HepG2 (cell line): ENCODE measurements around the gene RPS27A. TPM values are rescaled to one million over a fixed set of nuclear protein-coding genes. Genes with fewer than 3 reads are reported as not detected.

Source experiments
- ATAC-seq: fragments of 200-7000 bp; cut with Tn5 transposase; 3 replicates; pipeline ENCODE4 v1.9.1; 2020; ENCODE audit warnings: mild to moderate bottlenecking, moderate library complexity
- BruUV-seq: library from RNA; stranded (reverse); fragments of 400-500 nt; replicated peaks from 2 replicates; lab custom pipeline; 2021; lab: Mats Ljungman, UMichigan
- CTCF ChIA-PET: fragments of 300-600 bp; formaldehyde crosslinking; extraction: SDS; loops from one replicate; lab custom pipeline; 2021; ENCODE audit warnings: low total read pairs, inconsistent platforms, low intra/inter-chr PET ratio; lab: Yijun Ruan, JAX
- POLR2A ChIA-PET: fragments of 350-600 bp; sonication (Branson Sonifier 250); formaldehyde crosslinking; loops from one replicate; lab custom pipeline; 2020; ENCODE audit warnings: antibody characterized with exemption, inconsistent platforms; lab: Yijun Ruan, JAX
- DNase-seq: peaks from one replicate; pipeline ENCODE4 v3.0.0-alpha.2; 2015; ENCODE audit warnings: low spot score
- FAIRE-seq: peaks from 3 replicates; lab custom pipeline; 2011; peaks lifted over from hg19 to GRCh38; lab: Jason Lieb, UNC
- H2AFZ ChIP-seq: one replicate; pipeline ENCODE4 v1.6.1; 2011; ENCODE audit warnings: low read length, inconsistent platforms
- H3K27ac ChIP-seq: fragments of 300-600 bp; 3 replicates; pipeline ENCODE4 v1.8.0; 2011; ENCODE audit warnings: mixed run types, mild to moderate bottlenecking, mixed read lengths, low read length, inconsistent platforms; ENCODE audit not compliant: insufficient read depth; ENCODE audit errors: extremely low read length
- H3K27me3 ChIP-seq, 2 experiments: fragments of 200-600 bp in 1 of 2; 2 replicates in 1 of 2; 3 replicates in 1 of 2; pipeline versions ENCODE4 v1.6.0 to v1.8.0; 2011; ENCODE audit warnings: low read length in 2 of 2, mild to moderate bottlenecking in 2 of 2, moderate library complexity in 2 of 2, inconsistent platforms in 1 of 2; ENCODE audit not compliant: insufficient read depth in 2 of 2, control insufficient read depth in 1 of 2
- H3K36me3 ChIP-seq, 2 experiments: fragments of 200-600 bp in 1 of 2; replicated peaks in 1 of 2; 2 replicates in 1 of 2; 3 replicates in 1 of 2; pipeline versions ENCODE4 v1.5.1 to v1.8.0; 2011; ENCODE audit warnings: low read length in 2 of 2, inconsistent platforms in 1 of 2; ENCODE audit not compliant: insufficient read depth in 2 of 2, control insufficient read depth in 1 of 2
- H3K4me1 ChIP-seq: 2 replicates; pipeline ENCODE4 v1.5.1; 2012; ENCODE audit warnings: low read length, inconsistent platforms; ENCODE audit not compliant: insufficient read depth
- H3K4me2 ChIP-seq: 2 replicates; pipeline ENCODE4 v1.6.0; 2011; ENCODE audit warnings: low read depth, low read length, inconsistent platforms
- H3K4me3 ChIP-seq, 3 experiments: fragments of 200-600 bp in 1 of 3; sonication (generic), shearing (Covaris generic) in 1 of 3; replicated peaks in 1 of 3; 2 replicates each; pipeline ENCODE4 v1.5.1; 2011 to 2016; ENCODE audit warnings: low read length in 3 of 3, inconsistent platforms in 2 of 3, low read depth in 2 of 3, mild to moderate bottlenecking in 2 of 3, control low read depth in 1 of 3, mixed read lengths in 1 of 3; ENCODE audit not compliant: insufficient read depth in 1 of 3
- H3K79me2 ChIP-seq: one replicate; pipeline ENCODE4 v1.6.1; 2011; ENCODE audit warnings: low read length, inconsistent platforms; ENCODE audit not compliant: insufficient read depth
- H3K9ac ChIP-seq: 2 replicates; pipeline ENCODE4 v1.6.0; 2011; ENCODE audit warnings: mild to moderate bottlenecking, low read depth, low read length, inconsistent platforms; ENCODE audit not compliant: insufficient read depth
- H3K9me3 ChIP-seq: 2 replicates; pipeline ENCODE4 v1.5.1; 2012; ENCODE audit warnings: mild to moderate bottlenecking, low read length
- H4K20me1 ChIP-seq: 2 replicates; pipeline ENCODE4 v1.6.0; 2011; ENCODE audit warnings: inconsistent platforms, mild to moderate bottlenecking, low read length, moderate library complexity; ENCODE audit not compliant: insufficient read depth
- AHR ChIP-seq: IDR thresholded peaks from 2 replicates; pipeline ENCODE4 v1.6.1; 2018; ENCODE audit warnings: missing genetic modification reagents, missing compliant biosample characterization
- AKAP8 ChIP-seq: sonication (generic); formaldehyde crosslinking; IDR thresholded peaks from 2 replicates; pipeline ENCODE4 v1.5.1; 2020; ENCODE audit warnings: mild to moderate bottlenecking, missing genetic modification reagents
- ATF3 ChIP-seq: sonication (generic); formaldehyde crosslinking; IDR thresholded peaks from 2 replicates; pipeline ENCODE4 v1.4.0; 2020; ENCODE audit warnings: missing genetic modification reagents
- BCL6 ChIP-seq: IDR thresholded peaks from 2 replicates; pipeline ENCODE4 v1.6.1; 2016; ENCODE audit warnings: missing genetic modification reagents, missing compliant biosample characterization
- DNMT1 ChIP-seq: sonication (generic); formaldehyde crosslinking; IDR thresholded peaks from 2 replicates; pipeline ENCODE4 v1.5.1; 2020; ENCODE audit warnings: mild to moderate bottlenecking, missing genetic modification reagents
- ETV5 ChIP-seq: IDR thresholded peaks from 2 replicates; pipeline ENCODE4 v1.6.1; 2018; ENCODE audit warnings: missing biosample characterization, missing genetic modification reagents, inconsistent platforms, borderline replicate concordance
- KLF12 ChIP-seq: sonication (generic); formaldehyde crosslinking; IDR thresholded peaks from 2 replicates; pipeline ENCODE4 v1.4.0; 2020; ENCODE audit warnings: missing genetic modification reagents, borderline replicate concordance
- MAFF ChIP-seq: IDR thresholded peaks from 2 replicates; pipeline ENCODE4 v1.6.1; 2011; ENCODE audit warnings: low read depth, low read length, improper control_type of control experiment
- MYNN ChIP-seq: sonication (generic); formaldehyde crosslinking; IDR thresholded peaks from 2 replicates; pipeline ENCODE4 v1.4.0; 2020; ENCODE audit warnings: mild to moderate bottlenecking, low read depth, missing genetic modification reagents
- REST ChIP-seq, 2 experiments: IDR thresholded peaks; 2 replicates each; pipeline ENCODE4 v1.6.1; 2011 to 2012; ENCODE audit warnings: low read length in 2 of 2, borderline replicate concordance in 1 of 2, low read depth in 1 of 2, mild to moderate bottlenecking in 1 of 2, moderate library complexity in 1 of 2
- TBX3 ChIP-seq: fragments of 450-650 bp; IDR thresholded peaks from 2 replicates; pipeline ENCODE4 v1.6.1; 2017; ENCODE audit warnings: antibody characterized with exemption, mild to moderate bottlenecking, inconsistent platforms, borderline replicate concordance
- ZNF124 ChIP-seq: sonication (generic); formaldehyde crosslinking; IDR thresholded peaks from 2 replicates; pipeline ENCODE4 v1.4.0; 2020; ENCODE audit warnings: missing genetic modification reagents
- ZNF362 ChIP-seq: sonication (generic); formaldehyde crosslinking; IDR thresholded peaks from 2 replicates; pipeline ENCODE4 v1.4.0; 2020; ENCODE audit warnings: missing genetic modification reagents, mild to moderate bottlenecking, borderline replicate concordance
- ZNF441 ChIP-seq: sonication (generic); formaldehyde crosslinking; IDR thresholded peaks from 2 replicates; pipeline ENCODE4 v1.7.0; 2021; ENCODE audit warnings: missing genetic modification reagents, borderline replicate concordance
- WGBS: methylation state at CpG from one replicate; pipeline ENCODE4 v1.1.6; 2017; ENCODE audit warnings: low lambda C conversion rate; 5-methylcytosine and 5-hydroxymethylcytosine counted together
- in situ Hi-C: cut with HindIII; loops from 2 replicates; pipeline ENCODE4 v1.10.0; 2017; ENCODE audit warnings: low pct_unique_long_range_greater_than_20kb; ENCODE audit not compliant: extremely low pct_ligation_motif_present
- intact Hi-C: fragments of 100-400 bp; cut with micrococcal nuclease; formaldehyde crosslinking; loops from one replicate; pipeline ENCODE4 v1.10.0; 2022; ENCODE audit not compliant: unreplicated experiment
- polyA plus RNA-seq, 8 experiments: library from polyadenylated mRNA; depleted of rRNA in 3 of 8; stranded (reverse) in 7 of 8; unstranded in 1 of 8; fragments of >200 nt; fragmentation: Illumina TruSeq in 4 of 8; extraction: Trizol in 4 of 8; gene quantifications; 2 replicates each; pipeline versions ENCODE4 v1.2.1 to v1.2.3, GENCODE V29; 2011 to 2016; ENCODE audit warnings: low read depth in 4 of 8, missing spikeins in 1 of 8, mixed read lengths in 1 of 8; ENCODE audit not compliant: insufficient read depth in 1 of 8
- total RNA-seq, 5 experiments: library from RNA; depleted of rRNA; stranded (reverse); fragments of >200 nt; fragmentation: Illumina TruSeq; extraction: Trizol; gene quantifications; 2 replicates each; pipeline ENCODE4 v1.2.3, GENCODE V29; 2016; ENCODE audit warnings: low read depth in 1 of 5

The RPS27A gene
- total and polyA plus RNA-seq, 2 of the 13 experiments (the other 11 are each of a cell fraction or from before 2014, with no cell fraction given), result 2,779 to 3,269 TPM

GRCh38 chr2:55200416-55200815, 32.1 kb upstream of the RPS27A start:
- no TSS peak for BruUV-seq
- no peak overlapping the region for H3K27ac ChIP-seq
- no peak overlapping the region for H2AFZ ChIP-seq
- in situ Hi-C loops, result no loop called here
- H3K9me3 ChIP-seq, result peaks cover 10% of the 10 kb centered on the region; the same call in 1 of the 2 replicates
- H3K9ac ChIP-seq, result no peak overlapping the region
- H3K4me3 ChIP-seq, result no peak overlapping the region
- H4K20me1 ChIP-seq, result no peaks in the 10 kb centered on the region
- ATAC-seq, result no peak
- H3K4me1 ChIP-seq, result no peaks in the 10 kb centered on the region
- H3K36me3 ChIP-seq, result peaks cover 7 to 11% of the 10 kb centered on the region in 2 experiments; a peak in 3 of 5 replicates
- no peak for DNase-seq
- FAIRE-seq, result no peak
- no peaks in the 10 kb centered on the region for H3K27me3 ChIP-seq
- POLR2A ChIA-PET, result no interaction called here
- H3K79me2 ChIP-seq, result no peaks in the 10 kb centered on the region
- intact Hi-C loops, result no loop called here
- H3K4me2 ChIP-seq, result no peak overlapping the region
- CTCF ChIA-PET, result no interaction called here
- 95% methylated on average over 1 of the region's 1 CpG for WGBS
- TF ChIP-seq REST (IDR thresholded peaks at IDR 0.05; ENCODE audit: borderline replicate concordance in 1 of 2, low read depth in 1 of 2, low read length in 2 of 2) (peak in 1 of 2 experiments; percentile 60; a peak in 1 of 4 replicates), ETV5 (CRISPR knock-in tag) (no peak), KLF12 (CRISPR knock-in tag) (no peak)

GRCh38 chr2:55204536-55204935, 28.0 kb upstream of the RPS27A start:
- H3K79me2 ChIP-seq, result no peaks in the 10 kb centered on the region
- BruUV-seq, result no TSS peak
- H3K4me2 ChIP-seq, result no peak overlapping the region
- H3K9me3 ChIP-seq, result peaks cover 10% of the 10 kb centered on the region; the same call in 1 of the 2 replicates
- peaks cover 0 to 5% of the 10 kb centered on the region in 2 experiments; a peak in 2 of 5 replicates for H3K36me3 ChIP-seq
- no peaks in the 10 kb centered on the region for H4K20me1 ChIP-seq
- intact Hi-C loops, result no loop called here
- CTCF ChIA-PET, result no interaction called here
- POLR2A ChIA-PET, result no interaction called here
- no peak overlapping the region for H3K27ac ChIP-seq
- H3K4me1 ChIP-seq, result no peaks in the 10 kb centered on the region
- FAIRE-seq, result no peak
- no peak overlapping the region for H3K9ac ChIP-seq
- in situ Hi-C loops, result no loop called here
- H2AFZ ChIP-seq, result no peak overlapping the region
- no peak for ATAC-seq
- WGBS, result 98% methylated on average over 3 of the region's 3 CpGs
- no peaks in the 10 kb centered on the region for H3K27me3 ChIP-seq
- no peak for DNase-seq
- no peak overlapping the region for H3K4me3 ChIP-seq
- TF ChIP-seq ZNF441 (CRISPR knock-in tag), result no peak
- no peak for TF ChIP-seq MYNN (CRISPR knock-in tag)
- no peak for TF ChIP-seq ZNF124 (CRISPR knock-in tag)
- TF ChIP-seq MAFF, result no peak
- TF ChIP-seq AKAP8 (CRISPR knock-in tag), result no peak
- no peak for TF ChIP-seq BCL6
- no peak for TF ChIP-seq AHR (CRISPR knock-in tag)
- no peak for TF ChIP-seq ZNF362 (CRISPR knock-in tag)
- TF ChIP-seq DNMT1 (CRISPR knock-in tag), result no peak
- no peak for TF ChIP-seq TBX3
- no peak for TF ChIP-seq ATF3
